ENCODE data around the gene ZNRF3.

DNA sequence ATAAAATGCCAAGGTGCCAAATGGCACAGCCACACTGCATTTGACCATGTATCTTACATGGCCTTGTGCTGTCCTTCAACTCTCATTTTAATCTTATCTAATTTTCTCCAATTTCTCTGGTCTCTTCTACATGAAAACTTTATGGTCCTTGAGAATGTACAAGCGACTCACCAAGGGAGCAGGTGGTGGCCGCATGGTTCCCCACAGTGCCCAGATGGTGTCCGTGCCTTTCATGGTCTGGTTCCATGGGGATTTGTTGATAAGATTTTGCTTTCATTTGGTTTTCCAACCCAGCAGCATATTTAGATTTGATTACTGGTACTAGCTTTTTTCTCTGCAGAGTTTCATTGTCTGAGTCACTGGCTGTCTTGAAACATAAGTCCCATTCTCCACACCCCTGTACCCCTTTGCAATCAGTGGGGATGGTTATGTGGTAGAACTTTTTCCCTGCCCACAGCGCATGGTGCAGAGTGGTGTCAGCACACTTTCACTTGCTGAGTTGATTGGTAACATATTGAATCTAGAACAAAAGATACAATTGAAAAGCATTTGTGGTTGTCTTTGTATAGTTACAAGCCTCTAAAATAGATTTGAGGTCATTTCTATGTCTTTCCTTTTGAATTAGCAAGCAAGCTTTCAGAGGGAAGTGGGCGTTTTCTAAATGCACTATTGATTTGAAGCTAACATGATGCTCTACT lies 24.1 kb downstream of the ZNRF3 start:
- no peak for TF ChIP-seq TCF4 (CRISPR knock-in tag; IDR thresholded peaks at IDR 0.05; ENCODE audit: borderline replicate concordance)
- TF ChIP-seq ZNF8 (CRISPR knock-in tag; IDR thresholded peaks at IDR 0.05) = no peak
- TF ChIP-seq ARNTL (CRISPR knock-in tag; IDR thresholded peaks at IDR 0.05; ENCODE audit: borderline replicate concordance, low read depth) = no peak
- no peak for TF ChIP-seq TOX (CRISPR knock-in tag; IDR thresholded peaks at IDR 0.05; ENCODE audit: borderline replicate concordance)
- TF ChIP-seq PATZ1 (CRISPR knock-in tag; IDR thresholded peaks at IDR 0.05; ENCODE audit: borderline replicate concordance) = no peak
- TF ChIP-seq, protein P1, sequence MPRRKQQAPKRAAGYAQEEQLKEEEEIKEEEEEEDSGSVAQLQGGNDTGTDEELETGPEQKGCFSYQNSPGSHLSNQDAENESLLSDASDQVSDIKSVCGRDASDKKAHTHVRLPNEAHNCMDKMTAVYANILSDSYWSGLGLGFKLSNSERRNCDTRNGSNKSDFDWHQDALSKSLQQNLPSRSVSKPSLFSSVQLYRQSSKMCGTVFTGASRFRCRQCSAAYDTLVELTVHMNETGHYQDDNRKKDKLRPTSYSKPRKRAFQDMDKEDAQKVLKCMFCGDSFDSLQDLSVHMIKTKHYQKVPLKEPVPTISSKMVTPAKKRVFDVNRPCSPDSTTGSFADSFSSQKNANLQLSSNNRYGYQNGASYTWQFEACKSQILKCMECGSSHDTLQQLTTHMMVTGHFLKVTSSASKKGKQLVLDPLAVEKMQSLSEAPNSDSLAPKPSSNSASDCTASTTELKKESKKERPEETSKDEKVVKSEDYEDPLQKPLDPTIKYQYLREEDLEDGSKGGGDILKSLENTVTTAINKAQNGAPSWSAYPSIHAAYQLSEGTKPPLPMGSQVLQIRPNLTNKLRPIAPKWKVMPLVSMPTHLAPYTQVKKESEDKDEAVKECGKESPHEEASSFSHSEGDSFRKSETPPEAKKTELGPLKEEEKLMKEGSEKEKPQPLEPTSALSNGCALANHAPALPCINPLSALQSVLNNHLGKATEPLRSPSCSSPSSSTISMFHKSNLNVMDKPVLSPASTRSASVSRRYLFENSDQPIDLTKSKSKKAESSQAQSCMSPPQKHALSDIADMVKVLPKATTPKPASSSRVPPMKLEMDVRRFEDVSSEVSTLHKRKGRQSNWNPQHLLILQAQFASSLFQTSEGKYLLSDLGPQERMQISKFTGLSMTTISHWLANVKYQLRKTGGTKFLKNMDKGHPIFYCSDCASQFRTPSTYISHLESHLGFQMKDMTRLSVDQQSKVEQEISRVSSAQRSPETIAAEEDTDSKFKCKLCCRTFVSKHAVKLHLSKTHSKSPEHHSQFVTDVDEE (CRISPR knock-in tag; IDR thresholded peaks at IDR 0.05) = no peak
- TF ChIP-seq ZNF565 (CRISPR knock-in tag; conservative IDR thresholded peaks at IDR 0.05; ENCODE audit: low read depth) = no peak
- no peak for TF ChIP-seq RARB (CRISPR knock-in tag; IDR thresholded peaks at IDR 0.05)
- TF ChIP-seq SNAI2 (CRISPR knock-in tag; IDR thresholded peaks at IDR 0.05) = no peak
- TF ChIP-seq PPARA (CRISPR knock-in tag; IDR thresholded peaks at IDR 0.05; ENCODE audit: borderline replicate concordance) = no peak
- no peak for TF ChIP-seq ESRRG (CRISPR knock-in tag; IDR thresholded peaks at IDR 0.05)
- TF ChIP-seq POU6F1 (CRISPR knock-in tag; IDR thresholded peaks at IDR 0.05; ENCODE audit: borderline replicate concordance, low read depth) = no peak
- no peak for TF ChIP-seq CSDC2 (CRISPR knock-in tag; IDR thresholded peaks at IDR 0.05)

Data from SK-N-SH treated with all-trans-retinoic acid at 6 μM for 48 hours (cell line).